GM19395 (cell line): Measurements from ENCODE around the gene TCHHL1.

Experiments
- ATAC-seq: cut with Tn5 transposase; IDR thresholded peaks from one replicate; pipeline ENCODE4 v1.9.1; 2021; ENCODE audit warnings: mild to moderate bottlenecking, moderate library complexity; ENCODE audit not compliant: unreplicated experiment

TCHHL1 gene

DNA sequence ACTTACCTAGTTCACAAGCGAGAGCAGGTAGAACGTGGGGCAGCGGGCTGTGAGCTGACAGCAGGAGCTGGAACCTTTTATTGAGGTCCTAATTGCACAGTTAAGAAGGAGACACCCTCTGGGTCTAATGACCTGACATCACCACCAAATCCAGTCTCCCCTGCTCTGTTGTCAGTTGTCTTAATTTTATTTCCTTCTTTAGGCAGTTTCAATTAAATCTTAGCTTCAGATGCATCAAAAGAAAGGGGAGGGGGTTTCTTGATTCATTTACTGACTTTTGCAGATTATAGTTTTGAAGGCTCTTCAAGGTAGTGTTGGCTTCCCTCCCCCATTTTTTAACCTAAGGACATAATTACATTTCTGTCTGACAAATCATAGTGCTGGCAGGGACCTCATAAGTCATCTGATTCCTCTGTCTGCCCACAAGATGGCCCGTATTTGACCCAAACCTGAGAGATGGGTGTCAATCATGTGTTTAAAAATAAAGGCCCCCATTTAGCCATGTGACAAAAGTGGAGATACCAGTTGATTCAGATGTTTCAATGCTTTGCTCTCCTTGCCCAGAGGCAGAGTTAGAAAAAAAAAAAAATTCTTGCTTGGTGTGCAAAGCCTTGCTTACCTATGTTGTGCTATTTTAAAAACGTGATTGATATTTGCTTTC is at the start of gene TCHHL1:
TCHHL1 (minus strand) TSS at position 51 of the 661 bp plus-strand sequence. CDS start 921 bp downstream, outside the sequence.
- ATAC-seq = no peak

DNA sequence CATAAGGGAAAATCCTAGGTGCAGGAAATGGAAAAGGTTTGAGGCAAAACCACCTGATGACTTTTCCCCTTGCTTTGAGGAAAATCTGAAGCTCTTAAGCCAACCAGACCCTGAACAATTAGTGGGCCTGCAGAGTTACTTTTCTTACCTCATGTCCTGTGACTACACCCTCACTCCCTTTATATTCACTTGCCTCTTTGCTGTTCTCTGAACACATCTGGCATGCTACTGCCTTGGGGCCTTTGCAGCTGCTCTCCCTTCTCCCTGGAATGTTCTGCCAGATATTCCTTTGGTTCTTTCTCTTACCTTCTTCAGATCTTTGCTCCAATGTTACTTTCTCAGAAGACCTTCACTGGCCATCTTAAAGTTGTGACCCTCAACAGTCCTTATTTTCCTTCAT is 48.4 kb upstream of the TCHHL1 start:
- no peak for ATAC-seq

DNA sequence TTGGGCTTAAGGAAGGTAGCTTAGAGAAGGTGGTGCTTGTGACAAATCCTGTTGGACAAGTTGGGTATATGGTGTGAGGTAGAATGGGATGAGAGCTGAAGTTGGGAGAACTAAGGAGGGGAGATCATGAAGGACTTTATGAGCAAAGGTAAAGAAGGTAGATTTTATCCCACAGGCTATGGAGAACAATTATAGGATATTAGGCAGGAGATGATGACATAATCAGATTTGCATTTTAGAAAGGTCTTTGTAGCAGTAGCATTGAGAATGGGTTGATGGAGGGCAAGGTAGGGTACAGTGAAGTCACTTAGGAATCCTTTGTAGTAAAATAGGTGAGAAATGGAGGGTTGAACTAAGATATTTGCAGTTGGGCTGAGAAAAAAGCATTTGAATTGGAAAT is 41.3 kb upstream of the TCHHL1 start:
- ATAC-seq = no peak

DNA sequence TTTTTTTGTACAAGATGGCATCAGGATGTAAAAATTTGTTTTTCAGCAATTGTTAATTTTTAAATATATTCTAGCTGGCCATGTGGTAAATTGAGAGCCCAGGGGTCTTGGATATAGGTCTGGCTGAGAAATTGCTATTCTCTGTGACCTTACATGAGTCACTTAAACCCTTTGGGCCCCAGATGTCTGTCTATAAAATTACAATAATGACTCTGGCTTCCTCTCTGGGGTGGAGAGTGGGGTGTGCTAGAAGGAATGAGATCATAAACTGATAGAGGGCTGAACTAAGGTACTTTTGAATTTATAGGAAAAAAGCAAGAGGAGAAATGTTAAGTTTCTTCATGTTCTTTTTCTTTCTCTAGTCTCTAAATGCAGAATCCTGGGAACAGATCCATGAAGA is 38.8 kb upstream of the TCHHL1 start:
- no peak for ATAC-seq

DNA sequence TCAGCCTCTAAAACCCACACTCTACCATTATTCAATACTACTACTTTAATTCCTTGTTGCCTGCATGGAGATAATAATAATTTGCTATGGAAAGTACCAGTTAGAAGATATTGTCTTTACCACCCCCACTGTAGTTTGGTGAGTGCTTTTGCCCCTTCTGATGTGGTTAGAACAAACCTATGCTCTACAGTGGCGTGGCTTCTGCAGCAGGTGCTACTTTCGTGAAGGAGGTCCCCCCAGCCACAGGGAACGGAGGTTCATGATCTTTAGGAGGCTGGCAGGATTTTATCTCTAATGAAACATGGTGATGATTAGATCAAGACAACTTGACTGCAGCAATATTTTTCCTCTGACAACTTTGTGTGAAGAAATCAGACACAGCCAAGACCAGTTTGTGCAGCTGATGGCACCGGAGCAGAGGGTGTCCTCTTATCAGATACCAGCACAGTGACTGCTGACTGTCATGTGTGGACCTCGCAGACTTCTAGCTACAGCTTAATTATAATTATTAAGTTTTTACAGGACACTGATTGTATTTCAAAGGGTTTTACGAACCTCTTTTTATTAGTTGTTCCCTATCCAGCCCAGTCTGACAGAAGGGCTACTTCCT is 37.1 kb upstream of the TCHHL1 start:
- ATAC-seq = no peak

DNA sequence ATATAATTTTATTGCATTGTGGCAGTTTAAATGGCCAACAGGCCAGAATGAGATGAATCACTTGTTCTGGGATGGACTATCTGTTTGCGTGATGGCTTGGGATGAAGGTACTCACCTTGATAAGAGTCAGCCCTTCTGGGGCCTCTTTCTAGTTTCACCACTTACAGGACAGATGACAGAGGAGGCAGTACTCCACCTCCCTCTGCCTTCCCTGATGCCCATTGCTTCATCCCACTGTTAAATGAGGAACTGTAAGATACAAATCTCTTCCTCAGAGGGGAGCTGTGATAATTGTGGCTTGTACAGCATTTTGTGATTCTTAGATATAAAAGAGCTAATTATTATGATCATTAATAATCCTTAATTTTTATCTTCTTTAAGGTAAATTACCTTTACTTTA is 30.1 kb upstream of the TCHHL1 start:
- ATAC-seq = no peak

DNA sequence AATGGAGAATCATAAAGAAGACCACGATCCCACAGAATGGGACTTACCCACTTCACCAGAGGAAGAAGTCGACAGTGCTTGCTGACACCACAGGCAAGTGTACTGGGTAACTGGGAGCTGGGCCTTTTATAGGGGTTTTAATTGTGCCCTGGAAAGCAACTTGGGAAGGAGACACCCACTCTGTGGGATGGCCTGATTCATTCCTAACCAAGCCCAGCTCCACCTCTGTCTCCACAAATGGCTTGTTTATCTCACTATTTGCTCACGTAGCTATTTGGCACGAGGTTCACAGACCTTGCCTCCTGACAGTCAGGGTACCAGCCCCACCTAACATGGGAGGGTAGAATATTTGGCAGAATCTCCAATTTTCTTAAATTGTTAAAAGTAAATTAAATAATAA is 26.5 kb upstream of the TCHHL1 start, which contains the start of gene TCHH:
TCHH (minus strand) TSS at position 101 of the 400 bp plus-strand sequence. CDS start 1,364 bp downstream, outside the sequence.
- ATAC-seq = no peak

DNA sequence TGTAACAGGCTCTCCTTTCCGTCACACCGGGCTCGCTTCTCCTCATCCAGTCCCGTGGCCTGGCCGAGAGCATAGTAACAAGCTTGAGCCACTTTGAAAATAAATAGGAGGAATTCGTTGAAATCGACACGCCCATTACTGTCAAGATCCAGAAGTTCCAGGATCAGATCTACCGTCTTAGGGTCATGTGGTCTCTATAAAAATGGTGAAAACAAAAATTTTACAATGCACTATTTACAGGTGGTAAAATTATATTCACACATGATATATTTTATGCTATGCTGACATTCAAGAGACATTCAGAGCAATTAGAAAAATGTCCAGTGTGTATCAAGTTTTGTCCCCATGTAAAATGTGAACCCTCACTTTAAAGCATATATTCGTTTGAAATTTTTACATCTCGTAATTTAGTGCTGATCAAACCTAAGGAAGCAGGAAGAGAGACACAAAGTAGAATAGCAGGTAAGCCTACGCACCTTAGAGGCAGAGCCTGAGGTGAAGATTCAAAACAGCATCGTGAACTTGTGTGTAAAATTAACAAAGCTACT is 24.1 kb upstream of the TCHHL1 start:
- ATAC-seq = no peak

DNA sequence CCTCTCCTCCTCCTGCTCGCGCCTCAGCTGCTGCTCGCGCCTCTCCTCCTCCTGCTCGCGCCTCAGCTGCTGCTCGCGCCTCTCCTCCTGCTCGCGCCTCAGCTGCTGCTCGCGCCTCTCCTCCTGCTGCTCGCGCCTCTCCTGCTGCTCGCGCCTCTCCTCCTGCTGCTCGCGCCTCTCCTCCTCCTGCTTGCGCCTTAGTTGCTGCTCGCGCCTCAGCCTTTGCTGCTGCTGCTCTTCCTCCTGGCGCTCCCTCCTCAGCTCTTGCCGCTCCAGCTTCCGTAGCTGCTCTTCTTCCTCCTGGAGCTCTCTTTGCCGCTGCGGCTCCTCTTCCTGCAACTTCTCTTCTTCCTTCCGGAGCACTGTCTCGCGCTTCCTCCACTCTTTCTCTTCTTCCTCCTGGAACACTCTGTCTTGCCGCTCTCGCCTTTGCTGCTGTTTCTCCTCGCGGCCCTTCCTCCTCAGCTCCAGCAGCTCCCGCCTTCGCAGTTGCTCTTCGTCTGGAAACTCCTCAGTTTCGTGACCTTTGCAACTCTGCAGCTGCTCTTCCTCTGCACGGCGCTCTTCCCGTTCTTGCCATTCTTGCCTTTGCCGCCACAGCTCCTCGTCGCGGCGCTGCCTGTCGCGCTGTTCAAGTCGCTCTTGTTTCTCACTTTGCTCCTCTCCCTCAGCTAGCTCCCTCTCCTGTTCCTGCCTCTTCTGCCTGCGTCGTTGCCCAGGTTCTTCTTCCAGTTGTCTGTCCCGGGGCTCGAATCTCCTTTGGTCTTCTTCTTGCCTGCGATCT is 23.4 kb upstream of the TCHHL1 start:
- no peak for ATAC-seq

DNA sequence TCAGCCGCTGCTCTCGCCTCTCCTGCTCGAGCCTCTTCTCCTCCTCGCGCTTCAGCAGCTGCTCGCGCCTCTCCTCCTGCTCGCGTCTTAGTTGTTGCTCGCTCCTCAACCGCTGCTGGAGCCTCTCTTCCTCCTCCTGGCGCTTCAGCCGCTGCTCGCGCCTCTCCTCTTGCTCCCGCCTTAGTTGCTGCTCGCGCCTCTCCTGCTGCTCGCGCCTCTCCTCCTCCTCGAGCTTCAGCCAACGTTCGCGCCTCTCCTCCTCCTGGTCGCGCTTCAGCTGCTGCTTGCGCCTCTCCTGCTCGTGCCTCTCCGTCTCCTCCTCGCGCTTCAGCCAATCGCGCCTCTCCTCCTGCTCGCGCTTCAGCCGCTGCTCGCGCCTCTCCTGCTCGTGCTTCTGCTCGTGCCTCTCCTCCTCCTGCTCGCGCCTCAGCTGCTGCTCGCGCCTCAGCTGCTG is 22.7 kb upstream of the TCHHL1 start:
- no peak for ATAC-seq

DNA sequence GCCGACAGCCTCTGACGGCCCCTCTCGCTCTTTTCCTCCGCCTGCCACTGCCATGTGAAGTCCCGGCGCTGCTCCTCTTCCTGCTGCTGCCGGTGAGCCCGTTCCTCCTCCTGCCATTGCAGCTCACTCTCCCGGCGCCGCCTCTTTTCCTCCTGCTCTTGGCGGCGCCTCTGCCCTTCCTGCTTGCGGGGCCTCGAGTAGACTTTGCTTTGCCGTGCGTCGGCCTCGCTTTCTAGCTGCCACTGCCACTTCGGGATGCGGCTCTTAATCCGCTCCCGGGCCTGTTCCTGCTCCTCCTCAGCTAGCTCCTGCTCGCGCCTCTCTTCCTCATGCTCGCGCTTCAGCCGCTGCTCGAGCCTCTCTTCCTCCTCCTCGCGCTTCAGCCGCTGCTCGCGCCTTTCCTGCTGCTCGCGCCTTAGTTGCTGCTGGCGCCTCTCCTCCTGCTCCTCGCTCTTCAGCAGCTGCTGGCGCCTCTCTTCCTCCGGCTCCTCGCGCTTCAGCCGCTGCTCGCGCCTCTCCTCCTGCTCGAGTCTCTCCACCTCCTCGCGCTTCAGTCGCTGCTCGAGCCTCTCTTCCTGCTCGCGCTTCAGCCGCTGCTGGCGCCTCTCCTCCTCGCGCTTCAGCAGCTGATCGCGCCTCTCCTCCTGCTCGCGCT is 22.1 kb upstream of the TCHHL1 start:
- ATAC-seq = no peak

DNA sequence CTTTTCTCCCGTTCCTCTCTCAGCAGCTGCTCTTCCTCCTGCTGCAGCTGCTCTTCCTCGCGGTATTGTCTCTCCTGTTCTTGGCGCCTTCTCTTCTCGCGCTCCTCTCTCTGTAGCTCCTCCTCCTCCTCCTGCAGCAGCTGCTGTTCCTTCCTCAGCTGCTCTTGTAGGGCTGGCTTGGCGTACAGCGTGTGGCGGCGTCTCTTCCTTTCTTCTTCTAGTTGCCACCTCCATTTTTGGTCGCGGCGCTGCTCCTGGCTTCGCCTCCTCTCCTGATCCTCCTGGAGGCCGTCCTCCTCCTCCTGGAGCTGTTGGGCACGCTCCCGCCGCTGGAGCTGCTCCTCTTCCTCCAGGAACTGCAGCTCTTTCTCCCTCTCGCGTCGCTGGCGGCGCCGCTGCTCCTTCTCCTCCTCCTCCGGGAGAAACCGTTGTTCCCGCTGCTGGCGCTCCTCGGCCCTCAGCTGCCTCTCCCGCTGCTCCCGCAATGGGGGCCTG is 21.5 kb upstream of the TCHHL1 start:
- no peak for ATAC-seq

DNA sequence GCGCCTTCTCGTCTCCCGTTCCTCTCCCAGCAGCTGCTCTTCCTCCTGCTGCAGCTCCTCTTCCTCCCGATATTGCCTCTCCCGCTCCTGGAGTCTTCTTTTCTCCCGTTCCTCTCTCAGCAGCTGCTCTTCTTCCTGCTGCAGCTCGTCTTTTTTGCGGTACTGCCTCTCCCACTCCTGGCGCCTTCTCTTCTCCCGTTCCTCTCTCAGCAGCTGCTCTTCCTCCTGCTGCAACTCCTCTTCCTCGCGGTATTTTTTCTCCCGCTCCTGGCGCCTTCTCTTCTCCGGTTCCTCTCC is 21.1 kb upstream of the TCHHL1 start:
- no peak for ATAC-seq

DNA sequence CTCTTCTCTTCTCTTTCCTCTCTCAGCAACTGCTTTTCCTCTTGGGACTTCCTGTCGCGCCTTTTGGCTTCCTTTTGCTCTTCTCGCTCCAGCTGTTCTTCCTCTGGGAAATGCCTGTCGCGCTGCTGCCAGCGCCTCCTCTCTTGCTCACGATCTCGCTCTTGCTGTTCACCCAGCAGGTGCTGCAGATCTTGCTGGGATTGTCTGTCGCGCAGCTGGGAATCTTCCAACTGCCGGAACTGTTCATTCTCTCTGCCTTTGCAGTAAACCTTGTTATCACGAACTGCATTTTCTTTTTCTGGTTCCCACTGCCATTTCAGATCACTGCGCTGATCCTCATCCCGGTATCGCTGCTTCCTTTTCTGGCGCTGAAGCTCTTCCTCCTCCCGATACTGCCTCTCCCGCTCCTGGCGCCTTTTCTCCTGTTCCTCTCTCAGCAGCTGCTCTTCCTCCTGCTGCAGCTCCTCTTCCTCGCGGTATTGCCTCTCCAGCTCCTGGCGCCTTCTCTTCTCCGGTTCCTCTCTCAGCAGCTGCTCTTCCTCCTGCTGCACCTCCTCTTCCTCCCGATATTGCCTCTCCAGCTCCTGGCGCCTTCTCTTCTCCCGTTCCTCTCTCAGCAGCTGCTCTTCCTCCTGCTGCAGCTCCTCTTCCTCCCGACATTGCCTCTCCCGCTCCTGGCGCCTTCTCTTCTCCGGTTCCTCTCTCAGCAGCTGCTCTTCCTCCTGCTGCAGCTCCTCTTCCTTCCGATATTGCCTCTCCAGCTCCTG is 20.6 kb upstream of the TCHHL1 start:
- no peak for ATAC-seq

DNA sequence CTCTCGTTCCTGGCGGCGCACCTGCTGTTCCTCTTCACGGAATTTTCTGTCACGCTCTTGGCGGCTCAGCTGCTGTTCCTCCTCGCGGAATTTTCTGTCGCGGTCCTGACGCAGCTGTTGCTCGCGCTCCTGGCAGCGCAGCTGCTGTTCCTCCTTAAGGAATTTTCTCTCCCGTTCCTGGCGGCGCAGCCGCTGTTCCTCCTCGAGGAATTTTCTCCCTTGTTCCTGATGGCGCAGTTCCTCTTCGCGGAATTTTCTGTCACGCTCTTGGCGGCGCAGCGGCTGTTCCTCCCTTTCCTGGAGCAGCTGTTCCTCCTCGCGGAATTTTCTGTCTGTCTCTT is 20.0 kb upstream of the TCHHL1 start:
- ATAC-seq = no peak

DNA sequence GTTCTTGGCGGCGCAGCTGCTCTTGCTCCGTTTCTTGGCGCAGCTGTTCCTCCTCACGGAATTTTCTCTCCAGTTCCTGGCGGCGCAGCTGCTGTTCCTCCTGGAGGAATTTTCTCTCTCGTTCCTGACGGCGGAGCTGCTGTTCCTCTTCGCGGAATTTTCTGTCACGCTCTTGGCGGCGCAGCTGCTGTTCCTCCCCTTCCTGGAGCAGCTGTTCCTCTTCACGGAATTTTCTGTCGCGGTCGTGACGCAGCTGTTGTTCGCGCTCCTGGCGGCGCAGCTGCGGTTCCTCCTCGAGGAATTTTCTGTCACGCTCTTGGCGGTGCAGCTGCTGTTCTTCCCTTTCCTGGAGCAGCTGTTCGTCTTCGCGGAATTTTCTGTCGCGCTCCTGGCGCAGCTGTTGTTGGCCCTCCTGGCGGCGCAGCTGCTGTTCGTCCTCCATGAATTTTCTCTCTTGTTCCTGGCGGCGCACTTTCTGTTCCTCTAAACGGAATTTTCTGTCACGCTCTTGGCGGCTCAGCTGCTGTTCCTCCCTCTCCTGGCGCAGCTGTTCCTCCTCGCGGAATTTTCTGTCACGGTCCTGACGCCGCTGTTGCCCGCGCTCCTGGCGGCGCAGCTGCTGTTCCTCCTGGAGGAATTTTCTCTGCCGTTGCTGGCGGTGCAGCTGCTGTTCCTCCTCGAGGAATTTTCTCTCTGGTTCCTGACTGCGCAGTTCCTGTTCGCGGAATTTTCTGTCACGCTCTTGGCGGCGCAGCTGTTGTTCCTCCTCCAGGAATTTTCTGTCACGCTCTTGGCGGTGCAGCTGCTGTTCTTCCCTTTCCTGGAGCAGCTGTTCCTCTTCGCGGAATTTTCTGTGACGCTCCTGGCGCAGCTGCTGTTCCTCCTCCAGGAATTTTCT is 19.4 kb upstream of the TCHHL1 start:
- ATAC-seq = no peak

DNA sequence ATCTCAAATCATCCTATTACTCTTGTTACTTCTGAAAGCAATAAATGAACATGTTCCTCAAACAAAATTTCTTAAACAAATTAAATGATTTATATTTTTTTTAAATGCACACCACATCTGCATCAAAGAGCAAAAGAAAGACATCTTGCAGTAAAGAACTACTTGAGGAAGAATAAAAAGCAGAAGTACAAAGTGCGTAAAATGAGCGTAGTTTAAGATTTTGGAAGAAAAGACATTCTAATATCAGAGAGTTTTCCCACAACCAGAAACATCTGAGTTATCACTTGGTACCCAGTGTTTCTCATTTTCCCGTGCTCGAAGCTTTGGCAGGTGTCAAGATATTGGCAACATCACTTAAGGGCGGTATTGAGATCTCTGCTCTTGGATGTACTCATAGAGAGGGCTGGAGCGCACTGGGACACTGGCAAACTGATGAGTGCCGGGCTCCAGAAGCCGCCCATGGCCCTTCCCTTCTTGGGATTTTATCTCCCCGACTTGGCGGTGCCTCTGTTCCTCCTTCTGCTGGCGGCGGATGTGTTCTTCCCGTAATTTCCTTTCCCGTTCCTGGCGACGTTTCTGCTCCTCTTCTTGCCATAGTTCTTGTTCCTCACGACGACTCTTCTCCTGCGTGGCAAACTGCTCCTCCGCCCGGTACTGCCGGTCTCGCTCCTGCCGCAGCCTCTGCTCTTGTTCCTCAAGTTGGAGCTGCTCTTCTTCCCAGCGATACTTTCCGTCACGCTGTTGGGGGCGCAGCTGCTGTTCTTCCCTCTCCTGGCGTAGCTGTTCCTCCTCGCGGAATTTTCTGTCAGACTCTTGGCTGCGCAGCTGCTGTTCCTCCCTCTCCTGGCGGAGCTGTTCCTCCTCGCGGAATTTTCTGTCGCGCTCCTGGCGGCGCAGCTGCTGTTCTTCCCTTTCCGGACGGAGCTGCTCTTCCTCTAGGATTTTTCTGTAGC is 18.4 kb upstream of the TCHHL1 start:
- ATAC-seq = no peak

DNA sequence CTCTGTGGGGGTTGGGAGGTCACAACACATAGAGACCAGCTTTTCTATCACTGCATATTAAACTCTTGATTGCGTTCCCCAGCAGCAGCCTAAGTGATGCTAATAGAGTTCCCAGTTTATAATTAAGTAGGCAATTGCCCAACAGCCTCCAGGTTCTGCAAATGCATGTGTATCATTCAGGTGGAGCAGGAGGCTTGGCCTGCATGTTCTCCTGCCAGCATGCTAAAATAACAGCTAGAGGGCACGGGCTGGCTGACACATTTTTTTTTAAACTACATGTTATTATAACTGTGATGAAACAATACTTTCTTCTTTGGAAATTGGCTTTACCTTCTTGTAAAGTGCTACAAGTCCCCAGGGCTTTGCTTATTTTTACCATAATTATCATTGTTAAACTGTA is 16.0 kb upstream of the TCHHL1 start:
- no peak for ATAC-seq
